BE2C (cell line): ENCODE data around the gene DOK5.

ENCODE experiments used
- DNase-seq: peaks from one replicate; pipeline ENCODE4 v3.0.0-alpha.2; 2020
- H3K27me3 ChIP-seq: fragments of 250-450 bp; sonication (Bioruptor Pico); 2 replicates; pipeline ENCODE4 v1.5.1; 2020; ENCODE audit warnings: mild to moderate bottlenecking
- H3K36me3 ChIP-seq: fragments of 250-450 bp; sonication (Bioruptor Pico); 2 replicates; pipeline ENCODE4 v1.5.1; 2020; ENCODE audit warnings: mild to moderate bottlenecking
- H3K4me1 ChIP-seq: fragments of 250-450 bp; sonication (Bioruptor Pico); 2 replicates; pipeline ENCODE4 v1.5.1; 2020
- H3K4me3 ChIP-seq: 2 replicates; pipeline ENCODE4 v1.5.1; 2011; ENCODE audit warnings: low read depth, low read length
- H3K9me3 ChIP-seq: fragments of 250-450 bp; sonication (Bioruptor Pico); 2 replicates; pipeline ENCODE4 v1.5.1; 2020
- CTCF ChIP-seq: IDR thresholded peaks from 2 replicates; pipeline ENCODE4 v1.5.1; 2012; ENCODE audit warnings: mild to moderate bottlenecking, low read depth, low read length

DOK5 gene

GRCh38 chr20:54668271-54669039 lies 193.1 kb downstream of the DOK5 start:
- Histone ChIP-seq H3K27me3 (no peaks in the 10 kb centered on the region; the same call in 1 of the 2 replicates), H3K4me3 (peak overlapping the region; percentile 48), H3K4me1 (no peaks in the 10 kb centered on the region; the same call in 1 of the 2 replicates), H3K36me3 (no peaks in the 10 kb centered on the region), H3K9me3 (no peaks in the 10 kb centered on the region)
- TF ChIP-seq CTCF: peak; percentile 84
- DNase-seq: peak; percentile 56

- Histone ChIP-seq H3K4me3 (peak overlapping the region; percentile 48), H3K27me3 (no peaks in the 10 kb centered on the region; the same call in 1 of the 2 replicates), H3K4me1 (no peaks in the 10 kb centered on the region; the same call in 1 of the 2 replicates), H3K36me3 (no peaks in the 10 kb centered on the region), H3K9me3 (no peaks in the 10 kb centered on the region)
- no peak for DNase-seq
- no peak for TF ChIP-seq CTCF
Observed at GRCh38 chr20:54669040-54669363, 193.6 kb downstream of the DOK5 start.

- DNase-seq: no peak
- TF ChIP-seq CTCF: no peak
- Histone ChIP-seq H3K27me3 (no peaks in the 10 kb centered on the region), H3K4me1 (no peaks in the 10 kb centered on the region), H3K4me3 (no peak overlapping the region), H3K9me3 (no peaks in the 10 kb centered on the region), H3K36me3 (no peaks in the 10 kb centered on the region)
Observed at GRCh38 chr20:54678253-54678652, 202.9 kb downstream of the DOK5 start.

- H3K4me1 ChIP-seq: no peaks in the 10 kb centered on the region
- DNase-seq: no peak
- no peak for TF ChIP-seq CTCF
Observed at GRCh38 chr20:54680439-54680838, 205.0 kb downstream of the DOK5 start.

GRCh38 chr20:54680872-54681619 lies 205.7 kb downstream of the DOK5 start:
- TF ChIP-seq CTCF: peak; percentile 77
- Histone ChIP-seq H3K4me1 (no peaks in the 10 kb centered on the region), H3K9me3 (no peaks in the 10 kb centered on the region), H3K36me3 (no peaks in the 10 kb centered on the region), H3K27me3 (no peaks in the 10 kb centered on the region), H3K4me3 (no peak overlapping the region)
- DNase-seq: peak; percentile 22

More at GRCh38 chr20:54680439-54680838, 205.0 kb downstream of the DOK5 start:
- no peaks in the 10 kb centered on the region for H3K9me3 ChIP-seq
- H3K36me3 ChIP-seq: no peaks in the 10 kb centered on the region
- no peak overlapping the region for H3K4me3 ChIP-seq
- H3K27me3 ChIP-seq: no peaks in the 10 kb centered on the region

GRCh38 chr20:54681869-54682268 lies 206.5 kb downstream of the DOK5 start:
- TF ChIP-seq CTCF: no peak
- Histone ChIP-seq H3K36me3 (no peaks in the 10 kb centered on the region), H3K9me3 (no peaks in the 10 kb centered on the region), H3K4me3 (no peak overlapping the region), H3K27me3 (no peaks in the 10 kb centered on the region), H3K4me1 (no peaks in the 10 kb centered on the region)
- DNase-seq: no peak
